ENCODE data around the gene PCYT1A. TPM values are rescaled to one million over a fixed set of nuclear protein-coding genes. Genes with fewer than 3 reads are reported as not detected.

Gene PCYT1A
- total and polyA plus RNA-seq, 2 of the 13 experiments (the other 11 are each of a cell fraction or from before 2014, with no cell fraction given): 26.4 to 45.3 TPM

- peak; percentile 35; the same call in 1 of the 2 replicates for TF ChIP-seq CREBL2 (CRISPR knock-in tag; IDR thresholded peaks at IDR 0.05; ENCODE audit: borderline replicate concordance)
- TF ChIP-seq HOMEZ (CRISPR knock-in tag; IDR thresholded peaks at IDR 0.05; ENCODE audit: low read depth): peak; percentile 83
- no peak for TF ChIP-seq GPN1 (CRISPR knock-in tag; IDR thresholded peaks at IDR 0.05; ENCODE audit: borderline replicate concordance)
- peak; percentile 48 for TF ChIP-seq ZNF263 (CRISPR knock-in tag; IDR thresholded peaks at IDR 0.05)
- no peak for TF ChIP-seq ATF5 (CRISPR knock-in tag; IDR thresholded peaks at IDR 0.05; ENCODE audit: low read depth)
- no peak for TF ChIP-seq ZNF256 (CRISPR knock-in tag; conservative IDR thresholded peaks at IDR 0.05)
- TF ChIP-seq SMYD3 (CRISPR knock-in tag; IDR thresholded peaks at IDR 0.05): peak; percentile 30; the same call in 1 of the 2 replicates
- peak; percentile 56; the same call in 1 of the 2 replicates for TF ChIP-seq UBTF (CRISPR knock-in tag; IDR thresholded peaks at IDR 0.05)
- TF ChIP-seq IRX3 (CRISPR knock-in tag; IDR thresholded peaks at IDR 0.05; ENCODE audit: borderline replicate concordance, low read depth): no peak; the same call in 1 of the 2 replicates
- TF ChIP-seq ZNF280B (CRISPR knock-in tag; IDR thresholded peaks at IDR 0.05; ENCODE audit: borderline replicate concordance): no peak
- no peak for TF ChIP-seq DNMT1 (CRISPR knock-in tag; IDR thresholded peaks at IDR 0.05)
- TF ChIP-seq ZNF282 (IDR thresholded peaks at IDR 0.05; ENCODE audit: partially characterized antibody): no peak
- TF ChIP-seq ZNF350 (CRISPR knock-in tag; IDR thresholded peaks at IDR 0.05; ENCODE audit: borderline replicate concordance, low read depth): peak; percentile 64; the same call in 1 of the 2 replicates
- peak; percentile 81; the same call in 1 of the 2 replicates for TF ChIP-seq HMGXB3 (CRISPR knock-in tag; IDR thresholded peaks at IDR 0.05; ENCODE audit: borderline replicate concordance)
- peak; percentile 62 for TF ChIP-seq ZNF883 (CRISPR knock-in tag; IDR thresholded peaks at IDR 0.05; ENCODE audit: not compliant biosample characterization)
These were observed 72.6 kb downstream of the PCYT1A start (continued) for GRCh38 chr3:196214783-196215441.
